OCI-LY3 (cell line): ENCODE data around the gene LBP.

Experiments used
- H2AFZ ChIP-seq: fragments of 200-600, 300-600 bp; shearing (Covaris generic); 2 replicates; pipeline ENCODE4 v1.6.0; 2014; ENCODE audit warnings: antibody characterized with exemption, low read depth, low read length
- H3K27ac ChIP-seq: fragments of 200-600, 300-600 bp; sonication (generic); 2 replicates; pipeline ENCODE4 v1.5.1; 2014; ENCODE audit warnings: mild to moderate bottlenecking, low read length, moderate library complexity, mixed read lengths
- H3K27me3 ChIP-seq: fragments of 200-600, 300-600 bp; sonication (generic); 2 replicates; pipeline ENCODE4 v1.6.1; 2014; ENCODE audit warnings: low read depth, low read length, mixed read lengths
- H3K36me3 ChIP-seq: fragments of 200-600, 300-600 bp; sonication (generic); replicated peaks from 2 replicates; pipeline ENCODE3; 2014; ENCODE audit warnings: low read depth, low read length, mixed read lengths
- H3K4me1 ChIP-seq: fragments of 300-600, 200-600 bp; sonication (generic); 2 replicates; pipeline ENCODE4 v1.6.1; 2014; ENCODE audit warnings: low read length, mixed read lengths
- H3K4me2 ChIP-seq: fragments of 200-600, 300-600 bp; sonication (generic); 2 replicates; pipeline ENCODE4 v1.6.1; 2014; ENCODE audit warnings: low read length, mixed read lengths
- H3K4me3 ChIP-seq: fragments of 300-600, 200-600 bp; sonication (generic); 2 replicates; pipeline ENCODE4 v1.5.1; 2014; ENCODE audit warnings: antibody characterized with exemption, mild to moderate bottlenecking, low read length, moderate library complexity
- H3K79me2 ChIP-seq: fragments of 300-600, 200-600 bp; shearing (Covaris generic); 2 replicates; pipeline ENCODE4 v1.6.1; 2014; ENCODE audit warnings: mild to moderate bottlenecking, low read length, mixed read lengths
- H3K9ac ChIP-seq: fragments of 300-600, 200-600 bp; shearing (Covaris generic); 2 replicates; pipeline ENCODE4 v1.6.0; 2014; ENCODE audit warnings: mild to moderate bottlenecking, low read length, moderate library complexity
- H3K9me3 ChIP-seq: fragments of 200-600, 300-600 bp; shearing (Covaris generic); 2 replicates; pipeline ENCODE4 v1.6.1; 2014; ENCODE audit warnings: low read length, mixed read lengths; ENCODE audit not compliant: insufficient read depth
- H4K20me1 ChIP-seq: fragments of 200-600, 300-600 bp; sonication (generic); 2 replicates; pipeline ENCODE4 v1.6.1; 2016; ENCODE audit warnings: low read length, mixed read lengths; ENCODE audit not compliant: insufficient read depth
- CTCF ChIP-seq: fragments of 200-600, 300-600 bp; sonication (generic); IDR thresholded peaks from 2 replicates; pipeline ENCODE4 v1.5.1; 2014; ENCODE audit warnings: antibody characterized with exemption, low read length, low read depth
- EZH2phosphoT487 ChIP-seq: fragments of 200-600 bp; shearing (Covaris generic); IDR thresholded peaks from 2 replicates; pipeline ENCODE4 v1.6.1; 2018; ENCODE audit warnings: antibody characterized with exemption, mixed run types, low read depth

LBP gene

GRCh38 chr20:38317422-38317821 lies 28.9 kb upstream of the LBP start:
- no peaks in the 10 kb centered on the region for H3K36me3 ChIP-seq
- H2AFZ ChIP-seq = no peak overlapping the region
- H3K4me3 ChIP-seq = no peak overlapping the region
- no peak for TF ChIP-seq CTCF
- TF ChIP-seq EZH2phosphoT487 = no peak
- H4K20me1 ChIP-seq = no peaks in the 10 kb centered on the region
- no peak overlapping the region for H3K4me2 ChIP-seq
- no peaks in the 10 kb centered on the region for H3K9me3 ChIP-seq
- H3K27me3 ChIP-seq = peaks cover 52% of the 10 kb centered on the region
- no peak overlapping the region for H3K27ac ChIP-seq
- H3K79me2 ChIP-seq = no peaks in the 10 kb centered on the region
- H3K9ac ChIP-seq = no peak overlapping the region
- H3K4me1 ChIP-seq = no peaks in the 10 kb centered on the region

GRCh38 chr20:38320221-38320620 lies 26.1 kb upstream of the LBP start:
- H2AFZ ChIP-seq = no peak overlapping the region
- H3K4me1 ChIP-seq = no peaks in the 10 kb centered on the region
- TF ChIP-seq CTCF (no peak), EZH2phosphoT487 (no peak)
- H4K20me1 ChIP-seq = no peaks in the 10 kb centered on the region
- H3K9me3 ChIP-seq = no peaks in the 10 kb centered on the region
- no peak overlapping the region for H3K4me3 ChIP-seq
- H3K4me2 ChIP-seq = no peak overlapping the region
- H3K27ac ChIP-seq = no peak overlapping the region
- no peaks in the 10 kb centered on the region for H3K79me2 ChIP-seq
- peaks cover 67% of the 10 kb centered on the region for H3K27me3 ChIP-seq
- H3K36me3 ChIP-seq = no peaks in the 10 kb centered on the region
- no peak overlapping the region for H3K9ac ChIP-seq

- TF ChIP-seq EZH2phosphoT487 (no peak), CTCF (peak; percentile 83)
- no peak overlapping the region for H3K9ac ChIP-seq
- no peaks in the 10 kb centered on the region for H3K9me3 ChIP-seq
Measured at GRCh38 chr20:38321959-38322598, 24.2 kb upstream of the LBP start.

GRCh38 chr20:38324159-38324558 lies 22.1 kb upstream of the LBP start:
- Histone ChIP-seq H3K9me3 (no peaks in the 10 kb centered on the region), H3K4me2 (no peak overlapping the region), H3K4me1 (no peaks in the 10 kb centered on the region), H3K36me3 (no peaks in the 10 kb centered on the region), H3K27ac (no peak overlapping the region), H2AFZ (no peak overlapping the region), H3K79me2 (no peaks in the 10 kb centered on the region), H4K20me1 (no peaks in the 10 kb centered on the region), H3K9ac (no peak overlapping the region), H3K4me3 (no peak overlapping the region), H3K27me3 (peaks cover 45% of the 10 kb centered on the region)
- TF ChIP-seq CTCF (no peak), EZH2phosphoT487 (no peak)

More at GRCh38 chr20:38321959-38322598, 24.2 kb upstream of the LBP start:
- H3K27me3 ChIP-seq = peaks cover 59% of the 10 kb centered on the region
- no peak overlapping the region for H3K27ac ChIP-seq
- H3K36me3 ChIP-seq = no peaks in the 10 kb centered on the region
- H2AFZ ChIP-seq = no peak overlapping the region
- no peaks in the 10 kb centered on the region for H3K4me1 ChIP-seq
- H4K20me1 ChIP-seq = no peaks in the 10 kb centered on the region
- no peak overlapping the region for H3K4me2 ChIP-seq
- no peak overlapping the region for H3K4me3 ChIP-seq
- no peaks in the 10 kb centered on the region for H3K79me2 ChIP-seq
